Natural killer cell (primary cell): ENCODE data around the gene C1QTNF5. TPM values are rescaled to one million over a fixed set of nuclear protein-coding genes. Genes with fewer than 3 reads are reported as not detected.

Source experiments
- ATAC-seq, 3 donors: fragments of 150-1000 bp in 2 of 3; fragments of 200-7000 bp in 1 of 3; cut with Tn5 transposase; 1 replicate in 1 of 3; 2 replicates in 2 of 3; pipeline ENCODE4 v1.10.0; 2021; ENCODE audit warnings: mild to moderate bottlenecking in 2 of 3, moderate library complexity in 2 of 3
- DNase-seq, 2 donors: peaks; one replicate each; pipeline versions ENCODE4 v3.0.0 to v3.0.0-alpha.2; 2013 to 2021; ENCODE audit warnings: mixed read lengths in 1 of 2
- H3K27ac ChIP-seq: one replicate; pipeline ENCODE4 v1.5.1; 2013; ENCODE audit warnings: mild to moderate bottlenecking, low read length
- H3K27me3 ChIP-seq: one replicate; pipeline ENCODE4 v1.6.1; 2013; ENCODE audit warnings: low read length; ENCODE audit not compliant: control insufficient read depth, insufficient read depth
- H3K36me3 ChIP-seq: one replicate; pipeline ENCODE4 v1.6.1; 2013; ENCODE audit warnings: low read length; ENCODE audit not compliant: control insufficient read depth, insufficient read depth
- H3K4me1 ChIP-seq: one replicate; pipeline ENCODE4 v1.6.1; 2013; ENCODE audit warnings: low read length; ENCODE audit not compliant: control insufficient read depth, insufficient read depth
- H3K4me3 ChIP-seq: one replicate; pipeline ENCODE4 v1.5.1; 2013; ENCODE audit warnings: low read length
- H3K9me3 ChIP-seq: one replicate; pipeline ENCODE4 v1.6.1; 2013; ENCODE audit warnings: low read length; ENCODE audit not compliant: control insufficient read depth, insufficient read depth
- H3K27ac Mint-ChIP-seq, 2 donors: one replicate each; pipeline ENCODE4 v1.8.0; 2022; ENCODE audit warnings: mild to moderate bottlenecking in 2 of 2, mixed read lengths in 2 of 2, moderate library complexity in 1 of 2
- H3K27me3 Mint-ChIP-seq, 2 donors: one replicate each; pipeline ENCODE4 v1.8.0; 2022; ENCODE audit warnings: low read depth in 2 of 2, mixed read lengths in 2 of 2
- H3K36me3 Mint-ChIP-seq: one replicate; pipeline ENCODE4 v1.8.0; 2022; ENCODE audit warnings: mixed read lengths
- H3K4me1 Mint-ChIP-seq, 2 donors: one replicate each; pipeline ENCODE4 v1.8.0; 2022; ENCODE audit warnings: mixed read lengths in 2 of 2
- H3K4me3 Mint-ChIP-seq: one replicate; pipeline ENCODE4 v1.8.0; 2022; ENCODE audit warnings: mild to moderate bottlenecking, moderate library complexity, mixed read lengths
- H3K9me3 Mint-ChIP-seq, 2 donors: one replicate each; pipeline ENCODE4 v1.8.0; 2022; ENCODE audit warnings: mixed read lengths in 2 of 2
- WGBS: methylation state at CpG from one replicate; pipeline ENCODE4 v1.1.7; 2013; ENCODE audit warnings: missing lambda C conversion rate; ENCODE audit not compliant: insufficient coverage; 5-methylcytosine and 5-hydroxymethylcytosine counted together
- intact Hi-C: fragments of 100-400 bp; cut with micrococcal nuclease; formaldehyde crosslinking; loops from one replicate; pipeline ENCODE4 v1.14.2; 2022
- total RNA-seq, 4 donors: library from RNA; stranded (reverse); fragments of 120-200 nt in 1 of 4; gene quantifications; one replicate each; pipeline versions ENCODE4 v1.2.3 to v1.2.4, GENCODE V29; 2013 to 2022
- TF ChIP-seq, protein P1 (sequence below): fragments of 200-600 bp; IDR thresholded peaks from one replicate; pipeline ENCODE4 v1.8.0; 2022; ENCODE audit warnings: antibody characterized with exemption

Gene C1QTNF5
- total RNA-seq, 3 donors from 2014 or later (not counting 1 experiment from before 2014, with no cell fraction given): not detected

DNA sequence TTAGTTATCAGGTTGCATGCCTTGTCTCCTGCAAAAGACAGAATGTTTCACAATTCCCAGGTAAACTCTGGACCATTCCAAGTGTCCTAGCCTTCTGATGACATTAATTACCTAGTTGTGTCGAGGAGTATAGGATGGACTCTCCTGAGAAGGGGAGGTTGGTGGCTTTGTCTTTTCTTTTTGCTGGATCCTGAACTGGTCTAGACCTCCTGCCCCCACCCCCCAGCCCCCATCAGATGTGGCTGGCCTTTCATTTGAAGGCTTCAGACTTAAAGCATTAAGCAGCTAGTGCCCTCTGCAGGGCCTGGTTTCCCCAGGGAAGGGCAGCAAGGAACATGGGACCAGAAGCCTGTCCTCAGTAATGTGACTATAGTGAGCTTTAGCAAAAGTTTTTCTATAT, 33.5 kb downstream of the C1QTNF5 start:
- Histone ChIP-seq H3K4me3 (no peak overlapping the region), H3K27ac (no peak overlapping the region), H3K27me3 (no peaks in the 10 kb centered on the region), H3K9me3 (no peaks in the 10 kb centered on the region), H3K36me3 (peaks cover 31% of the 10 kb centered on the region), H3K4me1 (no peaks in the 10 kb centered on the region)
- Mint-ChIP-seq H3K36me3 (peaks cover 17% of the 10 kb centered on the region), H3K9me3 (no peaks in the 10 kb centered on the region), H3K27ac (no peak overlapping the region), H3K27me3 (no peaks in the 10 kb centered on the region), H3K4me1 (peaks cover 0 to 5% of the 10 kb centered on the region in 2 donors), H3K4me3 (no peak overlapping the region)
- no CpG with 5 or more reads among the region's 1 CpG for WGBS
- DNase-seq (no peak), ATAC-seq (no peak)
- intact Hi-C loops: no loop called here
- TF ChIP-seq, protein P1, sequence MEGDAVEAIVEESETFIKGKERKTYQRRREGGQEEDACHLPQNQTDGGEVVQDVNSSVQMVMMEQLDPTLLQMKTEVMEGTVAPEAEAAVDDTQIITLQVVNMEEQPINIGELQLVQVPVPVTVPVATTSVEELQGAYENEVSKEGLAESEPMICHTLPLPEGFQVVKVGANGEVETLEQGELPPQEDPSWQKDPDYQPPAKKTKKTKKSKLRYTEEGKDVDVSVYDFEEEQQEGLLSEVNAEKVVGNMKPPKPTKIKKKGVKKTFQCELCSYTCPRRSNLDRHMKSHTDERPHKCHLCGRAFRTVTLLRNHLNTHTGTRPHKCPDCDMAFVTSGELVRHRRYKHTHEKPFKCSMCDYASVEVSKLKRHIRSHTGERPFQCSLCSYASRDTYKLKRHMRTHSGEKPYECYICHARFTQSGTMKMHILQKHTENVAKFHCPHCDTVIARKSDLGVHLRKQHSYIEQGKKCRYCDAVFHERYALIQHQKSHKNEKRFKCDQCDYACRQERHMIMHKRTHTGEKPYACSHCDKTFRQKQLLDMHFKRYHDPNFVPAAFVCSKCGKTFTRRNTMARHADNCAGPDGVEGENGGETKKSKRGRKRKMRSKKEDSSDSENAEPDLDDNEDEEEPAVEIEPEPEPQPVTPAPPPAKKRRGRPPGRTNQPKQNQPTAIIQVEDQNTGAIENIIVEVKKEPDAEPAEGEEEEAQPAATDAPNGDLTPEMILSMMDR: no peak

GRCh38 chr11:119306373-119306890, 34.3 kb downstream of the C1QTNF5 start:
- Histone ChIP-seq H3K9me3 (no peaks in the 10 kb centered on the region), H3K36me3 (peaks cover 37% of the 10 kb centered on the region), H3K27ac (no peak overlapping the region), H3K4me3 (no peak overlapping the region), H3K27me3 (no peaks in the 10 kb centered on the region), H3K4me1 (no peaks in the 10 kb centered on the region)
- Mint-ChIP-seq H3K4me3 (no peak overlapping the region), H3K9me3 (no peaks in the 10 kb centered on the region), H3K36me3 (peaks cover 19% of the 10 kb centered on the region), H3K27me3 (no peaks in the 10 kb centered on the region), H3K4me1 (peaks cover 0 to 5% of the 10 kb centered on the region in 2 donors), H3K27ac (no peak overlapping the region)
- DNase-seq (peak in 1 of 2 donors; percentile 77), ATAC-seq (no peak)
- TF ChIP-seq, protein P1: no peak
- WGBS: 68% methylated on average over 4 of the region's 5 CpGs
- intact Hi-C loops: no loop called here

DNA sequence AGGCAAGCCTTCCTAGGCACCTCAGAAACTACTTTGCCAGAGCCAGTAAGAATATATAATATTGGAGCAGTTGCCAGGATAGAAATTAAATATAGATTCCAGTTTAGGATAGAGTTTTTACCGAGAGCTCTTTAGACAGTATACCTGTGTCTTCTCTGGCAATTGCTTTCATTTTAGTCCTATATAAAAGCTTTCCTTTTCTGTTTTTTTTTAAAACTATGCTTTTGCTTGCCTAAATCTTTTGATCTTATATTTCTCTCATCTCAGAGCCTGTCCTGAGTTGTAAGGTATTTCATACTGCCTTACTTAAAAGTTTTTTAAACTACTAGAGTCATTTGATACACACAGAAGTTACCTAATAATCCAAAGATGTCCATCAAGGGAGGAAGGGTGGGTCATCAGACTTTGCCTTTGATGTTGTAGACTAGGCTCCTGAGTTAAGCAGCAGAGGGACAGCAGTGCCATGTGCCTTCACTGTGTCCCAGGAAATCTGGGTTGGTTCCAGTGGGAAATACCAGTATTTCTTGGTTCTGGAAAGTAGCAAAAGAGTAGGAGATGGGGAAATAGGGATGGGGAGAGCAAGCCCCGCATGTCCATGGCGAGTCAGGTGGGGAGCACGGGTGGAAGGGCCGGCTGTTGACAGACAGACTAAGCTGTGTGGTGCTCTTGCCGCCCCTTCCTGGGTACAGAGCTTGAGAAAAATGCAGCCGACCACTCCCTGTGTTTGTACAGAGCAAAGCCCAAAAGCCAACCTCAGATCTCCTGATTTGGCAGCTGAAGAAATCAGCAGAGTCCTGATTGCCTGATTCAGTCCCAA, 34.9 kb downstream of the C1QTNF5 start:
- TF ChIP-seq, protein P1: no peak
- intact Hi-C loops: no loop called here
- no peak overlapping the region for H3K4me3 Mint-ChIP-seq

More for the DNA sequence above, 34.9 kb downstream of the C1QTNF5 start:
- Histone ChIP-seq H3K27ac (no peak overlapping the region), H3K4me1 (no peaks in the 10 kb centered on the region), H3K4me3 (no peak overlapping the region), H3K36me3 (peaks cover 43% of the 10 kb centered on the region), H3K9me3 (no peaks in the 10 kb centered on the region), H3K27me3 (no peaks in the 10 kb centered on the region)
- peak overlapping the region in 1 of 2 donors; percentile 54 for H3K27ac Mint-ChIP-seq
- ATAC-seq: no peak
- H3K36me3 Mint-ChIP-seq: peaks cover 26% of the 10 kb centered on the region
- 90% methylated on average over 7 of the region's 7 CpGs for WGBS
- H3K4me1 Mint-ChIP-seq: peaks cover 0 to 5% of the 10 kb centered on the region in 2 donors
- no peaks in the 10 kb centered on the region for H3K27me3 Mint-ChIP-seq
- peak in 1 of 2 donors; percentile 40 for DNase-seq
- H3K9me3 Mint-ChIP-seq: no peaks in the 10 kb centered on the region
